ENCODE data around the gene TAF8. TPM values are rescaled to one million over a fixed set of nuclear protein-coding genes. Genes with fewer than 3 reads are reported as not detected.

Gene TAF8
- polyA plus RNA-seq, 1 donor, result 14.8 TPM

DNA sequence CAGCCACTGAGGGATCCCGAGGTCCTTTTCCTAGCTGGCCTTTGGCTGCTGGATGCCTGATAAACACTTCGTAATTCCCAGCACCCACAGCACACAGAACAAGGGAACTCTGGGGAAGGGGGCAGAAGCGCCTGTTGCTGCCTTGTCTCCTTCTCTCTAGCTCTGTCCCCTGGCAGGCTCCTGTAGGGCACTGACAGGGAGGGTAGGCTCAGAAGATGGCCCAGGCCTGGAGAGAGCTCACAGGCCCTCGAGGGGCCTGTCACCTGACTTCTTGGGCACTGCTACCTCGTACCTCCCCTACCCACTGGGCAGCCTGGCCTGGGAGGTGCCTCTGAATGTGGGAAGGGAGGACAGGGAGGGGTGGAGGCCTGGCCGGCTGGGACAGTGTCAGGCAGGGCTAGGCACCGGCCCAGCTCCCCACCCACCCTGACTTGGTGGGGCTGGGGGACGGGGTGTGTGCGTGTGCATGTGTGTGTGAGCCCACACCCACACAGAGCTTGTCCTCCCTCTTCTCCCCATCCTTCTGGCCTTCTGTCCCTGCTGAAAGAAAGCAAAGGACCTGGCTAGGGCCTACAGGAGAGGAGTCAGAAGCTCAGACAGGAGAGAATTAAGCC lies 74.0 kb downstream of the TAF8 start:
- DNase-seq (ENCODE audit: low read depth), result no peak

DNA sequence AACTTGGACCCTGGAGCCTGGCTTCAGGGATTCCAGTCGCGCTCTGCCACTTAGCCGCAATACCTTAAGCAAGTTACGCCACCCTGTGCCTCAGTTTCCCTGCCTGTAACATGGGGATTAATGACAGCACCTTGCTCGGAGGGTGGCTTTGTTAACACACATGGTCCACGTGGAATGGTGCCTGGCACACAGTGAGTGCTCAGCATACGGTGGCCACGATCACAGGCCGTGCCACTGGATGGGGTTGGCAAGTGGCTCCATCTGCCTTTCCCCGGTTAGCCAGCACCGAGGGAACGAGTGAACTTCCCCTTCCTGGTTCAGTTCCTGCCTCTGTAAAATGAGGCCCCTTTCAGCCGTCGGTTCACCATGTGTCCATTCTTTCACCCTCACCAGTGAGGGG lies 74.9 kb downstream of the TAF8 start:
- DNase-seq (ENCODE audit: low read depth), result no peak

- DNase-seq (ENCODE audit: low read depth), result no peak
Observed at GRCh38 chr6:42125663-42126062, 75.3 kb downstream of the TAF8 start.

- DNase-seq (ENCODE audit: low read depth), result no peak
Observed at GRCh38 chr6:42128460-42129359, 78.4 kb downstream of the TAF8 start.

GRCh38 chr6:42129360-42129676 lies 79.0 kb downstream of the TAF8 start:
- no peak for DNase-seq (ENCODE audit: low read depth)

DNA sequence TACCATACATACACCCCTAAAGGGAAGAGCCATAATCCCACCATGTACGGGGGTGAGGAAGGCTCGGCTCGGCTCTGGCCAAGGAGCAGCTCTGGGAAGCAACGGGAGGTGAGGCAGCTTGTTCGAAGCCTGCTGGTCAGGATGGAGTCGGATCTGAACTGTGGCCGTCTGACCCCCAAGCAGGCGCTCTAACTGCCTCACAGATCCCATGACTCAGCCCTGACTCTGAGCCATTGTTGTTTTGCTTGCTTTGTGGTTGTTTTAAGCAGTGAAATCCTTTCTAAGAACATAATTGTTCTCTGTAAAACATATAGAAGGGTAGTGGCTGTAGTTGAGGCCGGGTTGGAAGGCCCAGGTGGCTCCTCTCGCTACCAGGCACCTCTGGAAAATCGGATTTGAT lies 81.2 kb downstream of the TAF8 start:
- DNase-seq (ENCODE audit: low read depth), result no peak

GRCh38 chr6:42133926-42134325 lies 83.6 kb downstream of the TAF8 start:
- DNase-seq (ENCODE audit: low read depth), result no peak

DNA sequence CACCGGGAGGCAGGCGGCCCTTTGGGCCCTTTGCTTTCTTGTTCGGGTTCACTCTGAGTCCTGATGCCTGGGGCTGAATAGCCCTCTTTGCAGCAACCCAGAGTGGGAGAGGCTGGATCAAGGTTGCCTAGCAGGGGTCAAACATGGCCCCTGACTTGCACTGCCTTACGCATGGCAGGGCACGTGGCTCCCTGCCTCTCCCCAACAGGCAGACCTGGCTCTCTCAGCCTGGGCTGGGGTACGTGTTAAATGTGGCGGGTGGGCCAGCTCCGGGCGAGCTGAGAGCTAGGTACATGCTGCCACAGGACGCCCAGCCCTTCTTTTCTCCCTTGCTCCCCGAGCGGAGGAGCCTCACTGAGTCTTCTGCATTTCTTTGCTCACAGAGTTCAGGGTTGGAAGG lies 84.8 kb downstream of the TAF8 start:
- DNase-seq (ENCODE audit: low read depth), result no peak

GRCh38 chr6:42135722-42136121 lies 85.4 kb downstream of the TAF8 start:
- no peak for DNase-seq (ENCODE audit: low read depth)

- no peak for DNase-seq (ENCODE audit: low read depth)
Observed at GRCh38 chr6:42136508-42137193, 86.3 kb downstream of the TAF8 start.

Other genes starting within 250 kb of the TAF8 start
- 5.6 TPM for gene USP49, start 155.1 kb upstream of the TAF8 start, polyA plus RNA-seq (ENCODE audit: insufficient read length)
- gene MED20, start 129.4 kb upstream of the TAF8 start, polyA plus RNA-seq (ENCODE audit: insufficient read length), result 18.7 TPM
- gene BYSL, start 129.0 kb upstream of the TAF8 start, polyA plus RNA-seq (ENCODE audit: insufficient read length), result 33.3 TPM
- gene CCND3, start 108.7 kb upstream of the TAF8 start, polyA plus RNA-seq (ENCODE audit: insufficient read length), result 86.6 TPM
- 0.29 TPM for gene C6orf132, start 92.1 kb downstream of the TAF8 start, polyA plus RNA-seq (ENCODE audit: insufficient read length)
- gene GUCA1A, start 122.8 kb downstream of the TAF8 start, polyA plus RNA-seq (ENCODE audit: insufficient read length), result not detected
- gene GUCA1B, start 144.4 kb downstream of the TAF8 start, polyA plus RNA-seq (ENCODE audit: insufficient read length), result 3.7 TPM
- 37.3 TPM for gene MRPS10, start 167.3 kb downstream of the TAF8 start, polyA plus RNA-seq (ENCODE audit: insufficient read length)

All from forelimb muscle (tissue), 1 donor.